LoVo (cell line): ENCODE measurements around the gene SEMA3C.

Experiments used
- DNase-seq: peaks from one replicate; pipeline ENCODE4 v3.0.0-alpha.2; 2016; ENCODE audit warnings: low spot score

SEMA3C gene

DNA sequence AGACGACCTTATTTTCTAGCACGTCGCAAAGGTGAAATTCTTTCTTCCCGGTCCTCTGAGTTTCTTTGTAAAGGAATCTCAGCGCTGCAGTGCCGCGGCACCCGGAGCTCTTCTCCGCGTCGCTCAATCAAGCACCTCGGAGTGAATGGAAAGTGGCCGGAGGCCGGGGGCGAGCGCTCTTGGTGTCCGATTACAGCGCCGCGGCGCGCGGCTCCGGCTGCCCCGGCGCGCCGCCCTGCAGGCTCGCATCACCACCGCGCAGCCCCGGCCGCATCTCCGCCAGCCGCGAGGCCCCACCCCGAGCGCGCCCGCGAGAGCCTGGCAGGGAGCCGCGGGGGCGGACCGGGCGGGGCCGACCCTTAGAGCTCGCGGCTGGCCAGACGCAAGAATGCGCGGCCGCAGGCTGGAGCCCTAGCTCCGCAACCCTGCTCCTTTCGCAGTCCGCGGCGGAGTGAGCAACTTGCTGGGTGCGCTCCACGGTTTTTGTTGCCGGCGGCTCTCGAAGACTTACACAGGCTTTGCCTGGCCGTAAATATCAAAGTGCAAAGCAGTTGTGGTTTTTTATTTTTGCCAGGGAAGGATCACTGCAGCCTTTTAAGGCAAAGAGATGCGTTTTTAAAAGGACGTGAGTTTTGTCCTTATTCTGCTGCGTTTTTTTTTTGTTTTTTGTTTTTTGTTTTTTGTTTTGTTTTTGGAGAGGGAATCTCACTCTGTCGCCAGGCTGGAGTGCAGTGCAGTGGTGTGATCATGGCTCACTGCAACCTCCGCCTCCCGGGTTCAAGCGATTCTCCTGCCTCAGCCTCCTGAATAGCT is at the start of gene SEMA3C:
SEMA3C (minus strand) TSS at position 143 of the 813 bp plus-strand sequence. CDS start 2,270 bp downstream, outside the sequence.
- DNase-seq = peak; percentile 98

DNA sequence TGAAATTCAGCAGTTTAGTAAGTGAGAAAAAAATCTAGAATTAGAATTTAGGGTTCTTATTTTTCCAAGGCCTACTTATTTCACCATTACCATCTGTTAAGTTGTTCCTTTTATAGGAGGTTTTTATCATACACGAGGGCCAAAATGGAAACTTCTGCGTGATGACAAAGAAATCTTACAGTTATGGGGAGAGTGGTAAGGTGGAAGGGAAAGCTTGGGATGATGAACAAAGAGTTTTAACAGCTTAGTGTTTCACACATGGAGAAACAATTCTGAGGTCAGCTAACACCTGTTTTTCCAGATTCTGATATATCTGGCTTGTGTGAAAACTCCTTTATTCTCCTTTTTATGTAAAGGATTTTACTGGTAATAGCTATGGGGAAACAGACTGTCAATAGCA is 49.8 kb upstream of the SEMA3C start:
- DNase-seq = no peak

GRCh38 chr7:80967917-80968297 is 49.1 kb upstream of the SEMA3C start:
- no peak for DNase-seq

DNA sequence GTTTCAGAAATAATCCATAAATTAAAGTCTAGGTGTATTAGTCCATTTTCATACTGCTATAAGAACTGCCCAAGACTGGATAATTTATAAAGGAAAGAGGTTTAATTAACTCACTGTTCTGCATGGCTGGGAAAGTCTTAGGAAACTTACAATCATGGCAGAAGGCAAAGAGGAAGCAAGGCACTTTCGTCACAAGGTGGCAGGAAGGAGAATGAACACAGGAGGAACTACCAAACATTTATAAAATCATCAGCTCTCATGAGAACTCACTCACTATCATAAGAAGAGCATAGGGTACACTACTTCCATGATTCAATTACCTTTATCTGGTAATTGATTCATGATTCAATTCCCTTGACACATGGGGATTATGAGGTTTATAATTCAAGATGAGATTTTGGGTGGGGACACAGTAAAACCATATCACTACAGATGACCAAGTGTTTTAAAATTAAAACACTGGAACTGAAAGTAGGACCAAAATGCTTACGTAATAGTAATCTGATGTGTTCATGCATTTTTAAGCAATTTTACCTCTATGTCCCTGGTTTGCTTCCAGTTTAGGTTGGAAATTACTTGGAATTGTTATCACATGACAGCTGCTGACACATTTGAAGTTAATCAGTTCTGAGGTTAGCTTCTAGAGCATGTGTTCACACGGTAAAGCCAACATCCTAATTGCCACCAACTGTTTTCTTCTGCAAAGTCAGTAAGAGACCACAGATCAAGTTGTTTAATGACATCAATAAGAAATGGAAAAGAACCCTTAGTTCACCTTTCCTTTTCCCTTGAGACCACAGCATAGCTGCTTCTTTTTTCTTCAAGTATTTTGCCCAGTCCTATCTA is 48.4 kb upstream of the SEMA3C start:
- no peak for DNase-seq

GRCh38 chr7:80960244-80960795 is 41.5 kb upstream of the SEMA3C start:
- no peak for DNase-seq

DNA sequence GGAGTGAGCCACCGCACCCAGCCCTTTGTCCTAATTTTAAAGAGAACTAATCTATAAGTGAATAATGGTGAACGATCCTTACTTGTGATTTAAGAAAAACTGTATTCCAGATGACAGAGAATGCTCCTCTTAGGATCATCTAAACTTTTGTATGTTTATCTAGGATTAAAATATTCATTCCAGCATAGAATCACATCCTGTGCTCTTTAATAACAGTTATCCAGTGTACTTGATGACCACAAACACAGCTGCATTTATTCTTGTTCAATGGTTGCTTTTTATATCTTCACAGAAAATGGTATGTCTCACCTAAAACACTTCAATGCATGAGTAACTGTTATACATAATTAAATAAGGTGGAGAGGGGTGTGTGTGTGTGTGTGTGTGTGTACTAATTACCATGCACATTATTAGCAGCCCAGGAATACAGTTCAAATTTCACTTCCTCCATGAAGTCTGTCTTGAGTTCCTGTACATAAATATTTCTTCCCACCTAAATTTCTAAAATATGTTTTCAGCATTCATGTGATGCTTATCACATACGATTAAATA is 38.5 kb upstream of the SEMA3C start:
- no peak for DNase-seq

GRCh38 chr7:80954191-80954590 is 35.3 kb upstream of the SEMA3C start:
- no peak for DNase-seq

- DNase-seq = no peak
Observed at GRCh38 chr7:80950550-80950967, 31.7 kb upstream of the SEMA3C start.

- no peak for DNase-seq
Observed at GRCh38 chr7:80949449-80949848, 30.6 kb upstream of the SEMA3C start.

- DNase-seq = no peak
Observed at GRCh38 chr7:80946858-80947257, 28.0 kb upstream of the SEMA3C start.

DNA sequence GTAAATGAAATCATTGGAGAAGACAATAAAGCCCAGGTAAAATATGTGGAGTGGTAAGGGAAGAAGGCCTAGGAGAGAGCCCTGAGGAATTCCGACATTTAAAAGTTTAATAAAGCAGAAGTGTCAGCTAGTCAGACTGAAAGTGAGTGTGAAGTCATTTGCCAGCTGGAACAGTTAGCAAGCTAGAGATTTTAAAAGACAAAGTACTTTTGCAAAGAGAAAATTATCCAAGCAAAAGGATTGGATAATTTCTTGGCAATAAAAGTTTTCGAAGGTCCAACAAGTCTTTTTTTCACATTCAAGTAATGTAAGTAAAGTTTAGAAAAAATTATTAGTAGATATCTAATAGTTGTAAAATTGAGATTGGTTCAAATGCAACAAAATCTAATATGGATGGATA is 27.1 kb upstream of the SEMA3C start:
- DNase-seq = no peak

DNA sequence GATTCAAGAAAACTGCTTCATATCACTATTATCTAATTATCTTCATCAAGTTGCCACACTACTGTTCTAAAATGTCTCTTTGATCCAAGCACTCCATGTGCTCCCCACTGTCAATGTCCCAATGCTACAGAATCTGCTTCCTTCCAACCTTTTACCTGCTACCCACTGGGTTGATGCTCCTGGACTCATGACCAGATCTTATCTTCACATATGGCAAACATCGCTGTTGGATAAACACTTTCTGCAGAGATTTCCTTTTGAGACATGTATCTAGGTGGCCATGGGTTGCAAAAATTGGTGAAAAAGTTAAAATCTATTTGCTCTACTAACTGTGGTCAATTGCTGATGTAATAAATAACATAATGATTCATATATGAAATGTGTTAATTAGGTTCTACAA is 24.5 kb upstream of the SEMA3C start:
- DNase-seq = no peak

GRCh38 chr7:80942261-80943041 is 23.6 kb upstream of the SEMA3C start:
- peak; percentile 88 for DNase-seq

- peak; percentile 75 for DNase-seq
Observed at GRCh38 chr7:80941208-80941758, 22.4 kb upstream of the SEMA3C start.

DNA sequence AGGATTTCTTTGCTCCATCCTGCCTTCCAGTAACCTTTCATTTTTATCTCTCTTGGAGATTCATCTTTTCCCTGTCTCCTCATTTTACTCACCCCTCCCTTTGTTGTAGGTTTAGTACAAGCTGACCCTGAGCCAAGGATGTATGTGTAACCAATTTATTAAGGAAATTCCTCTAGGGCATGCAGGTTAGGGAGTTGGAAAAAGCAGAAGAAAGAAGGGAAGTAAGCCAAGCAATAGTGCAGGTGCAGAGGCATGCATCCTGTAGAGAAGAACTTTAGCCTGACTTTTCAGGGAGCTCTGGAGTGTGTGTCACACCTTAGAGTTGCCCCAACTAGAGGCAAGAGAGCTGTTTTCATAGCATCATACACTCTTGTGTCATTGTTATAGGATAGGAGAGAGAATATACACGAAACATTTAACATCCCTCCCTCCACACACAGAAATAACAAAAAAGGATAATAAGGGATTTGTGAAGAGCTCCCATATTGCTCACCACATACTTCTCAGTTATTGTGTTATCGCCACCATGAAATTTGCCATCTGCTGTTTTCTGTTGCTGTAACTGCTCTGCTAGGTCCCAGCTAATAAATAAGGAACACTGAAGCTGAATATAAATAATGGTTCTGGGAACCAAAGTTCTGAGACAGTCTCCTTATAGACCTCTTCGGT is 21.8 kb upstream of the SEMA3C start:
- DNase-seq = no peak

DNA sequence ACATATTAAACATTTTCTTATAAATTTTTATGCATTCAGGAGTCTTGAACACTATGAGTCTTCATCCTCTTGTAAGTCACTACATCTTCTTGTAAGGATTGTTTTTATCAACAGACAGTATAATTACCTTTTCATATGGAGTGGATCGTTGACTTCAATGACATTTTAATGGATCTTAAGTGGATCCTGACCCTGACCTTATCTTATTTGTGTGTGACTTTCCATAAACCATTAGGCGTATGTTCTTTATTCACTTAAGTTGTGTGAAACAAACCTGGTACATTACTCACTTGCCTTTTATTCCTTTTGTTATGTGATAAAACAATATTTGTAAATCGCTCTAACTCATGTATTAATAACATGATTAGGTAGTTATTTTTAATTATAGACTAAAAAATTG is 18.5 kb upstream of the SEMA3C start:
- DNase-seq = no peak

GRCh38 chr7:80935991-80936780 is 17.3 kb upstream of the SEMA3C start:
- no peak for DNase-seq

GRCh38 chr7:80934321-80934720 is 15.5 kb upstream of the SEMA3C start:
- no peak for DNase-seq

GRCh38 chr7:80932536-80932935 is 13.7 kb upstream of the SEMA3C start:
- DNase-seq = no peak

DNA sequence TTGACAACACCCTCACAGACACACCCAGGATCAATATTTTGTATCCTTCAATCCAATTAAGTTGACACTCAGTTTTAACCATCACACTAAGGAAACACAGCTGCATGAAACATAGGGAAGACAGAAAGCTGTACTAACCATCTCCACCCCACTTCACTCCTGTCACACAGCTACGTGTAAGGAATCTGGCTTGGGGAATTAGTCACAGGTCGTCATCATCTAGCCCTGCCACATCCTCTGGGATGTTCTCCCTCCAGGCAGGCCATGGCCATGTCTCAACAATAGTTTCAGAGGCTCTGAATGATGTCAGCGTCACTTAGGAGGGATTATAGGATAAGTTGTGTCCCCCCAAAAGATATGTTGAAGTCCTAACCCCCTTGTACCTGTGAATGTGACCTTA is 10.8 kb upstream of the SEMA3C start:
- no peak for DNase-seq
